GM19239 (cell line): ENCODE results near the gene SLC38A10.

ENCODE experiments used
- DNase-seq: peaks from one replicate; pipeline ENCODE4 v3.0.0; 2011; ENCODE audit warnings: low spot score; ENCODE audit not compliant: insufficient read length
- FAIRE-seq: peaks from 2 replicates; lab custom pipeline; 2011; peaks lifted over from hg19 to GRCh38; lab: Jason Lieb, UNC

SLC38A10 gene

GRCh38 chr17:81197831-81198490 lies 97.1 kb downstream of the SLC38A10 start:
- DNase-seq (no peak), FAIRE-seq (no peak)

- FAIRE-seq, result no peak
These were observed 97.7 kb downstream of the SLC38A10 start for GRCh38 chr17:81197409-81197795.

GRCh38 chr17:81196505-81197408 lies 98.3 kb downstream of the SLC38A10 start:
- DNase-seq, result no peak
- FAIRE-seq, result no peak

More at GRCh38 chr17:81197409-81197795, 97.7 kb downstream of the SLC38A10 start:
- no peak for DNase-seq

GRCh38 chr17:81195941-81196495 lies 99.1 kb downstream of the SLC38A10 start:
- no peak for FAIRE-seq
- DNase-seq, result no peak
